Ishikawa (cell line): ENCODE measurements around the gene RAB3IL1.

Source experiments
- CEBPB ChIP-seq: IDR thresholded peaks from 2 replicates; pipeline ENCODE4 v1.6.1; 2012
- CREB1 ChIP-seq: IDR thresholded peaks from 2 replicates; pipeline ENCODE4 v1.6.1; 2012; ENCODE audit warnings: low read depth
- EGR1 ChIP-seq: IDR thresholded peaks from 2 replicates; pipeline ENCODE4 v1.6.1; 2012
- EP300 ChIP-seq: IDR thresholded peaks from 2 replicates; pipeline ENCODE4 v1.6.1; 2012; ENCODE audit warnings: borderline replicate concordance
- FOXM1 ChIP-seq: IDR thresholded peaks from 2 replicates; pipeline ENCODE4 v1.6.1; 2012; ENCODE audit warnings: low read depth, borderline replicate concordance
- MAX ChIP-seq: IDR thresholded peaks from 2 replicates; pipeline ENCODE4 v1.6.1; 2012
- NFIC ChIP-seq: IDR thresholded peaks from 2 replicates; pipeline ENCODE4 v1.6.1; 2012
- RAD21 ChIP-seq: IDR thresholded peaks from 2 replicates; pipeline ENCODE4 v1.6.1; 2012; ENCODE audit warnings: low read depth
- TAF1 ChIP-seq: IDR thresholded peaks from 2 replicates; pipeline ENCODE4 v1.6.1; 2012; ENCODE audit warnings: low read depth, mild to moderate bottlenecking
- TCF12 ChIP-seq: IDR thresholded peaks from 2 replicates; pipeline ENCODE4 v1.6.1; 2012; ENCODE audit warnings: low read depth
- TEAD4 ChIP-seq: IDR thresholded peaks from 2 replicates; pipeline ENCODE4 v1.6.1; 2012
- USF1 ChIP-seq: IDR thresholded peaks from 2 replicates; pipeline ENCODE4 v1.6.1; 2012
- YY1 ChIP-seq: IDR thresholded peaks from 2 replicates; pipeline ENCODE4 v1.6.1; 2012; ENCODE audit warnings: low read depth
- ZBTB7A ChIP-seq: IDR thresholded peaks from 2 replicates; pipeline ENCODE4 v1.6.1; 2012; ENCODE audit warnings: low read depth
- TF ChIP-seq, protein P1 (sequence below): IDR thresholded peaks from 2 replicates; pipeline ENCODE4 v1.6.1; 2012; ENCODE audit warnings: low read depth, mild to moderate bottlenecking

RAB3IL1 gene

DNA sequence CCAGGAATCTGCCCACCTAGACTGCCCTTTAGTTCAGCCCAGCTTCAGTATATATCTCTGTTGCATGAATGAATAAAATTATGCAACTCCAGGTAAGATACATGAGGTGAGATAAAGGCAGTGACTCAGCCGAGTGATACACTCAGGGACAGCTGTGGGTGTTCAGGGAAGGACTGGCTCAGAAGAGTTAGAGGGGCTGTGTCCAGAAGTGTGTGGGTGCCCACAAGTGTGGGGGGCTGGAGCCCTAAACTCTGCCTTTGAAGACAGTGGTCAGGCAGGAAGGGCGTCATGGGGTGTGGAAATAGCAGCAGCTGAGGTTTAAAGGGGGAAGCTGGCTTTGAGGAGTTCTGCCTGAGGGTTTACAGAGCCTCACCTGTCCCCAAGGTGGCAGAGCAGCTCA, 41.7 kb upstream of the RAB3IL1 start:
- TF ChIP-seq MAX (no peak), CEBPB (no peak), CREB1 (no peak), EP300 (no peak), TAF1 (no peak), ZBTB7A (no peak), YY1 (no peak), USF1 (no peak), FOXM1 (no peak), RAD21 (no peak), EGR1 (no peak), TCF12 (no peak), NFIC (no peak), TEAD4 (no peak)
- TF ChIP-seq, protein P1, sequence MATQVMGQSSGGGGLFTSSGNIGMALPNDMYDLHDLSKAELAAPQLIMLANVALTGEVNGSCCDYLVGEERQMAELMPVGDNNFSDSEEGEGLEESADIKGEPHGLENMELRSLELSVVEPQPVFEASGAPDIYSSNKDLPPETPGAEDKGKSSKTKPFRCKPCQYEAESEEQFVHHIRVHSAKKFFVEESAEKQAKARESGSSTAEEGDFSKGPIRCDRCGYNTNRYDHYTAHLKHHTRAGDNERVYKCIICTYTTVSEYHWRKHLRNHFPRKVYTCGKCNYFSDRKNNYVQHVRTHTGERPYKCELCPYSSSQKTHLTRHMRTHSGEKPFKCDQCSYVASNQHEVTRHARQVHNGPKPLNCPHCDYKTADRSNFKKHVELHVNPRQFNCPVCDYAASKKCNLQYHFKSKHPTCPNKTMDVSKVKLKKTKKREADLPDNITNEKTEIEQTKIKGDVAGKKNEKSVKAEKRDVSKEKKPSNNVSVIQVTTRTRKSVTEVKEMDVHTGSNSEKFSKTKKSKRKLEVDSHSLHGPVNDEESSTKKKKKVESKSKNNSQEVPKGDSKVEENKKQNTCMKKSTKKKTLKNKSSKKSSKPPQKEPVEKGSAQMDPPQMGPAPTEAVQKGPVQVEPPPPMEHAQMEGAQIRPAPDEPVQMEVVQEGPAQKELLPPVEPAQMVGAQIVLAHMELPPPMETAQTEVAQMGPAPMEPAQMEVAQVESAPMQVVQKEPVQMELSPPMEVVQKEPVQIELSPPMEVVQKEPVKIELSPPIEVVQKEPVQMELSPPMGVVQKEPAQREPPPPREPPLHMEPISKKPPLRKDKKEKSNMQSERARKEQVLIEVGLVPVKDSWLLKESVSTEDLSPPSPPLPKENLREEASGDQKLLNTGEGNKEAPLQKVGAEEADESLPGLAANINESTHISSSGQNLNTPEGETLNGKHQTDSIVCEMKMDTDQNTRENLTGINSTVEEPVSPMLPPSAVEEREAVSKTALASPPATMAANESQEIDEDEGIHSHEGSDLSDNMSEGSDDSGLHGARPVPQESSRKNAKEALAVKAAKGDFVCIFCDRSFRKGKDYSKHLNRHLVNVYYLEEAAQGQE, result no peak

- TF ChIP-seq ZBTB7A, result no peak
Observed at GRCh38 chr11:61958590-61958989, 41.2 kb upstream of the RAB3IL1 start.

GRCh38 chr11:61957021-61957770, 39.8 kb upstream of the RAB3IL1 start:
- TF ChIP-seq TEAD4, result no peak
- TF ChIP-seq NFIC, result no peak
- TF ChIP-seq MAX, result no peak
- no peak for TF ChIP-seq ZBTB7A
- TF ChIP-seq EP300, result no peak
- TF ChIP-seq CREB1, result no peak
- TF ChIP-seq FOXM1, result no peak
- TF ChIP-seq YY1, result no peak
- no peak for TF ChIP-seq TAF1
- no peak for TF ChIP-seq EGR1
- TF ChIP-seq CEBPB, result no peak
- no peak for TF ChIP-seq RAD21
- TF ChIP-seq, protein P1, result no peak
- TF ChIP-seq USF1, result no peak
- no peak for TF ChIP-seq TCF12

DNA sequence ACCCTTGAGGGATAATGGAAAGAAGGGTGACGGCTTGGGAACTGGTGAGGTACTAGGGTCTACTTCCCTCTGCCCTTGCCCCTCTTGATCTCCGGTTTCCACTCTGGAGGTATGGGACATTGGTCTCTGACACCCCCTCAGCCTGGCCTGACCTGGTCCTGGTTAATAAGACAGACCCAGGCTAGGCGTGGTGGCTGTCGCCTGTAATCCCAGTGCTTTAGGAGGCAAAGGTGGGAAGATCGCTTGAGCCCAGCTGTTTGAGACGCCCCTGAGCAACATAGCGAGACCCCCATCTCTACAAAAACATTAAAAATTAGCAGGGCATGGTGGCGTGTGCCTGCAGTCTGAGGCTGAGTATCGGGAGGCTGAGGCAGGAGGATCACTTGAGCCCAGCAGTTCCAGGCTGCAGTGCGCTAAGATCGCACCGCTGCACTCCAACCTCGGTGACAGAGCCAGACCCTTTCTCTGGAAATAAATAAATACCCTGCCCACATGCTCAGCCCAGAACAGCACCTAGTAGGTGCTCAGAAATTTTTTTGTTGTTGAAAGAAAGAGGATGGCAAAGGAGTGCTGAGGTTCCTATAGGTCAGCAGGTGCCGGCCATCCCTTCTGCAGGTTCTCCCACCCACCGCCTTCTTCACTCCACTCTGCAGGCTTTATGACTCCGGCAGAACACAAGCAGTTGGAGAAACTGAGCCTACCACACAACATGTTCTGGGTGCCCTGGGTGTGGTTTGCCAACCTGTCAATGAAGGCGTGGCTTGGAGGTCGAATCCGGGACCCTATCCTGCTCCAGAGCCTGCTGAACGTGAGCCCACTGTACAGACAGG, 39.0 kb upstream of the RAB3IL1 start:
- no peak for TF ChIP-seq TEAD4
- TF ChIP-seq ZBTB7A, result no peak
- no peak for TF ChIP-seq TCF12

DNA sequence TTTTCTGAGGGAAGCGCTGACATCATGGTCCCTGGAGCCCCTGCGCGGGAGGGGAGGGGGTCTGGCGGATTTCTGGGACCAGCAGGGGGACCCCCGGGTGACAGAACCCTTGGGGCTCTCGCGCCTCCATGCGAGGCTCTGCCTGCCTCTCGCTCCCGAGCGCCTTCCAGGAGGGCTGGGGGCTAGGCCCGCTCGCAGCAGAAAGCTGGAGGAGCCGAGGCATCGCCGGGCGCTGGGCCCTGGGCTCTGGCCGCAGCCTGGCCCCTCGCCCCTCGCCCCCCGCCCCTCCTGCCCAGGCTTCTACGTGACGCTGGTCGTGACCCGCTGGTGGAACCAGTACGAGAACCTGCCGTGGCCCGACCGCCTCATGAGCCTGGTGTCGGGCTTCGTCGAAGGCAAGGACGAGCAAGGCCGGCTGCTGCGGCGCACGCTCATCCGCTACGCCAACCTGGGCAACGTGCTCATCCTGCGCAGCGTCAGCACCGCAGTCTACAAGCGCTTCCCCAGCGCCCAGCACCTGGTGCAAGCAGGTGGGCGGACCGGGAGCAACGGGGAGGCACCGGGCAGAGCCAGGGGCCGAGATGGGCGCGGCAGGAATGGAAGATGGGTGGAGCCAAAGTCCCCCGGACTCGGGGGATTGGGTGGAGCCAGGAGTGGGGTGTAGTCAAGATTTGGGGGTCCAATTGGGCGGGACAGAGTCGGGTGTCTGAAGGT, 38.2 kb upstream of the RAB3IL1 start:
- TF ChIP-seq RAD21 (no peak), TCF12 (no peak), EGR1 (no peak), YY1 (no peak), ZBTB7A (no peak), EP300 (no peak), NFIC (no peak), CEBPB (no peak), MAX (no peak), TEAD4 (no peak), FOXM1 (no peak), USF1 (no peak), CREB1 (no peak), TAF1 (no peak)
- TF ChIP-seq, protein P1, result no peak
